ENCODE data around the gene BMPR2.
"Not testable (repeated sequence)": the region's sequence is repeated elsewhere in the genome, so short reads cannot be mapped to it uniquely, and the experiment has no call there.

The BMPR2 gene

GRCh38 chr2:202375609-202376408 is at the start of gene BMPR2:
Gene BMPR2 (plus strand): TSS chr2:202376327. CDS start chr2:202377475, 1,148 bp downstream.
- peak; percentile 63 to 73 (median 68) for DNase-seq (ENCODE audit: low read depth in 4 of 4, low spot score in 1 of 4)

GRCh38 chr2:202327858-202328257 is 48.3 kb upstream of the BMPR2 start:
- no peak for DNase-seq (ENCODE audit: low read depth in 4 of 4, low spot score in 1 of 4)

GRCh38 chr2:202335791-202336467 is 40.2 kb upstream of the BMPR2 start:
- DNase-seq (ENCODE audit: low read depth in 4 of 4, low spot score in 1 of 4), result no peak

- no peak for DNase-seq (ENCODE audit: low read depth in 4 of 4, low spot score in 1 of 4)
Measured at GRCh38 chr2:202337151-202337550, 39.0 kb upstream of the BMPR2 start.

- no peak for DNase-seq (ENCODE audit: low read depth in 4 of 4, low spot score in 1 of 4)
Measured at GRCh38 chr2:202337706-202338346, 38.3 kb upstream of the BMPR2 start.

- DNase-seq (ENCODE audit: low read depth in 4 of 4, low spot score in 1 of 4), result no peak
Measured at GRCh38 chr2:202339071-202339870, 36.9 kb upstream of the BMPR2 start.

GRCh38 chr2:202344178-202344577 is 31.9 kb upstream of the BMPR2 start:
- DNase-seq (ENCODE audit: low read depth in 4 of 4, low spot score in 1 of 4), result no peak

GRCh38 chr2:202346180-202346579 is 29.9 kb upstream of the BMPR2 start:
- DNase-seq (ENCODE audit: low read depth in 4 of 4, low spot score in 1 of 4), result no peak

GRCh38 chr2:202353430-202353829 is 22.7 kb upstream of the BMPR2 start:
- no peak for DNase-seq (ENCODE audit: low read depth in 4 of 4, low spot score in 1 of 4)

GRCh38 chr2:202355993-202356505 is 20.1 kb upstream of the BMPR2 start:
- no peak for DNase-seq (ENCODE audit: low read depth in 4 of 4, low spot score in 1 of 4)

GRCh38 chr2:202358924-202359323 is 17.2 kb upstream of the BMPR2 start:
- DNase-seq (ENCODE audit: low read depth in 4 of 4, low spot score in 1 of 4), result not testable (repeated sequence)

- no peak for DNase-seq (ENCODE audit: low read depth in 4 of 4, low spot score in 1 of 4)
Measured at GRCh38 chr2:202360646-202361045, 15.5 kb upstream of the BMPR2 start.

GRCh38 chr2:202361108-202361507 is 15.0 kb upstream of the BMPR2 start:
- no peak for DNase-seq (ENCODE audit: low read depth in 4 of 4, low spot score in 1 of 4)

GRCh38 chr2:202373490-202373889 is 2.6 kb upstream of the BMPR2 start:
- DNase-seq (ENCODE audit: low read depth in 4 of 4, low spot score in 1 of 4), result no peak

- DNase-seq (ENCODE audit: low read depth in 4 of 4, low spot score in 1 of 4), result not testable (repeated sequence)
Measured at GRCh38 chr2:202374383-202374782, 1.7 kb upstream of the BMPR2 start.

GRCh38 chr2:202375033-202375608 is 1.0 kb upstream of the BMPR2 start:
- DNase-seq (ENCODE audit: low read depth in 4 of 4, low spot score in 1 of 4), result peak; percentile 9 to 44 (median 14)

- DNase-seq (ENCODE audit: low read depth in 4 of 4, low spot score in 1 of 4), result peak in 2 of 4 experiments; percentile 5 to 19
Measured at GRCh38 chr2:202376460-202377206, 506 bp downstream of the BMPR2 start.

GRCh38 chr2:202377207-202377761 is 1.2 kb downstream of the BMPR2 start:
- peak in 2 of 4 experiments; percentile 1 to 4 for DNase-seq (ENCODE audit: low read depth in 4 of 4, low spot score in 1 of 4)

GRCh38 chr2:202378001-202378400 is 1.9 kb downstream of the BMPR2 start:
- no peak for DNase-seq (ENCODE audit: low read depth in 4 of 4, low spot score in 1 of 4)
